PC-9 (cell line): ENCODE results near the gene FAM53A. TPM values are rescaled to one million over a fixed set of nuclear protein-coding genes. Genes with fewer than 3 reads are reported as not detected.

Source experiments
- BruUV-seq: library from RNA; stranded (reverse); fragments of 400-500 nt; replicated peaks from 2 replicates; lab custom pipeline; 2021; lab: Mats Ljungman, UMichigan
- CTCF ChIA-PET: fragments of 300-600 bp; sonication (Branson Sonifier 250); formaldehyde crosslinking; loops from one replicate; lab custom pipeline; 2022; ENCODE audit warnings: antibody characterized with exemption; lab: Charles Lee
- POLR2A ChIA-PET: fragments of 300-600 bp; sonication (Branson Sonifier 250); formaldehyde crosslinking; loops from one replicate; lab custom pipeline; 2022; ENCODE audit warnings: antibody characterized with exemption; ENCODE audit not compliant: unreplicated experiment; lab: Charles Lee
- DNase-seq, 2 experiments: peaks; one replicate each; pipeline versions ENCODE4 v3.0.0 to v3.0.0-alpha.2; 2015 to 2022; ENCODE audit warnings: mixed read lengths in 1 of 2
- H2AFZ ChIP-seq: fragments of 200-600 bp; sonication (generic); 2 replicates; pipeline ENCODE4 v1.8.1; 2017; ENCODE audit warnings: antibody characterized with exemption
- H3F3A ChIP-seq: fragments of 200-600 bp; sonication (generic); 2 replicates; pipeline ENCODE4 v1.8.1; 2017; ENCODE audit warnings: antibody characterized with exemption, mild to moderate bottlenecking, low read depth; ENCODE audit not compliant: insufficient read depth
- H3K27ac ChIP-seq: fragments of 200-600 bp; sonication (generic); 2 replicates; pipeline ENCODE4 v1.6.1; 2016; ENCODE audit warnings: mixed run types
- H3K27me3 ChIP-seq: fragments of 200-600 bp; sonication (generic); 2 replicates; pipeline ENCODE4 v1.6.1; 2016; ENCODE audit warnings: low read depth, mixed run types; ENCODE audit not compliant: insufficient read depth
- H3K36me3 ChIP-seq: fragments of 200-600 bp; sonication (generic); 2 replicates; pipeline ENCODE4 v1.6.1; 2016; ENCODE audit warnings: low read depth, mixed run types
- H3K4me1 ChIP-seq: fragments of 200-600 bp; sonication (generic); replicated peaks from 2 replicates; pipeline ENCODE4 v1.6.1; 2016; ENCODE audit warnings: mixed run types; ENCODE audit not compliant: insufficient read depth
- H3K4me2 ChIP-seq: fragments of 200-600 bp; sonication (generic); 2 replicates; pipeline ENCODE4 v1.6.1; 2017; ENCODE audit warnings: mixed run types
- H3K4me3 ChIP-seq: fragments of 200-600 bp; sonication (generic); 2 replicates; pipeline ENCODE4 v1.6.1; 2016; ENCODE audit warnings: mixed run types
- H3K79me2 ChIP-seq: fragments of 200-600 bp; sonication (generic); 2 replicates; pipeline ENCODE4 v1.6.1; 2017; ENCODE audit warnings: low read depth, mixed run types
- H3K9me2 ChIP-seq: fragments of 200-600 bp; sonication (generic); 2 replicates; pipeline ENCODE4 v1.8.1; 2017; ENCODE audit warnings: mild to moderate bottlenecking; ENCODE audit not compliant: insufficient read depth
- H3K9me3 ChIP-seq: fragments of 200-600 bp; sonication (generic); 2 replicates; pipeline ENCODE4 v1.8.1; 2016; ENCODE audit warnings: low read depth; ENCODE audit not compliant: insufficient read depth
- H4K20me1 ChIP-seq: fragments of 200-600 bp; sonication (generic); 2 replicates; pipeline ENCODE4 v1.8.1; 2017; ENCODE audit not compliant: insufficient read depth
- CTCF ChIP-seq: fragments of 200-600 bp; sonication (generic); conservative IDR thresholded peaks from 2 replicates; pipeline ENCODE4 v1.6.1; 2017; ENCODE audit warnings: mixed run types, antibody characterized with exemption, mild to moderate bottlenecking, moderate library complexity
- EZH2 ChIP-seq: fragments of 200-600 bp; sonication (generic); IDR thresholded peaks from 2 replicates; pipeline ENCODE4 v1.8.0; 2017; ENCODE audit warnings: antibody characterized with exemption, low read depth
- intact Hi-C: fragments of 100-400 bp; cut with micrococcal nuclease; formaldehyde crosslinking; loops from one replicate; pipeline ENCODE4 v1.10.0; 2022; ENCODE audit not compliant: unreplicated experiment
- total RNA-seq: library from RNA; stranded (reverse); gene quantifications from 2 replicates; pipeline ENCODE4 v1.2.3, GENCODE V29; 2021

Gene FAM53A
- total RNA-seq, 1 experiment from 2014 or later, result 4.0 TPM

GRCh38 chr4:1595789-1596325, 88.3 kb downstream of the FAM53A start:
- H3K9me2 ChIP-seq, result no peaks in the 10 kb centered on the region
- H3K79me2 ChIP-seq, result no peaks in the 10 kb centered on the region
- CTCF ChIA-PET, result no interaction called here
- no peak overlapping the region for H3K4me3 ChIP-seq
- H3K4me2 ChIP-seq, result no peak overlapping the region
- no peaks in the 10 kb centered on the region for H3K9me3 ChIP-seq
- no peaks in the 10 kb centered on the region for H4K20me1 ChIP-seq
- H3K27ac ChIP-seq, result no peak overlapping the region
- no peaks in the 10 kb centered on the region for H3K36me3 ChIP-seq
- no peak for DNase-seq
- TF ChIP-seq EZH2, result no peak
- TF ChIP-seq CTCF, result no peak
- H3K4me1 ChIP-seq, result no peaks in the 10 kb centered on the region
- peaks cover 50% of the 10 kb centered on the region for H3K27me3 ChIP-seq
- H3F3A ChIP-seq, result no peaks in the 10 kb centered on the region
- H2AFZ ChIP-seq, result no peak overlapping the region
- POLR2A ChIA-PET, result no interaction called here
- intact Hi-C loops, result no loop called here
- BruUV-seq, result no TSS peak

GRCh38 chr4:1594871-1595788, 89.0 kb downstream of the FAM53A start:
- Histone ChIP-seq H3K79me2 (no peaks in the 10 kb centered on the region), H3K27me3 (peaks cover 55% of the 10 kb centered on the region), H3F3A (no peaks in the 10 kb centered on the region), H2AFZ (no peak overlapping the region), H3K4me2 (no peak overlapping the region), H4K20me1 (no peaks in the 10 kb centered on the region), H3K9me3 (no peaks in the 10 kb centered on the region), H3K4me3 (no peak overlapping the region), H3K27ac (no peak overlapping the region), H3K9me2 (no peaks in the 10 kb centered on the region), H3K4me1 (no peaks in the 10 kb centered on the region), H3K36me3 (no peaks in the 10 kb centered on the region)
- DNase-seq, result no peak
- intact Hi-C loops, result no loop called here
- CTCF ChIA-PET, result no interaction called here
- POLR2A ChIA-PET, result no interaction called here
- TF ChIP-seq CTCF, result no peak
- no peak for TF ChIP-seq EZH2
- no TSS peak for BruUV-seq

DNA sequence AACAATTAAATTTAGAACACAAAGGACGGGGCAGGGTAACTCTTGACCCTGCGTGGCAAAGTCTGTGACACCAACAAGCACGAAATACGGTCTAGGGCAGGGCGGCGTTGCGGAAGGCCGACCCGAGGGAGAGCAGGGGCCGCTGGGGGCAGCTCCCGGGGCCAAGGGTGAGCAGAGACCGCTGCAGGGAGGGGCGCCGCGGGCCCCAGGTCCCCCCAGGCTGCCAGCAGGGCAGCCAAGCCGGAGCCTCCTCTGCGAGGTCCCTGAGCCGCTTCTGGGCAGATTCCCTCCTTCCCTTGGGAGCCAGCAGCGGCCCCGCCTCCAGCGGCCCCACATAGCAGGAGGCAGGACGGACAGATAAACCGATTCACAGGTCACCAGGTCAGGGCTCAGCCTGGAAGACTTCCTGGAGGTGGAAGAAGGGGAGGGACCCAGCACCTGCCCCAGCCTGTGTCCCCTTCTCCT, 90.2 kb downstream of the FAM53A start:
- no peak overlapping the region for H3K4me2 ChIP-seq
- H3K4me1 ChIP-seq, result no peaks in the 10 kb centered on the region
- H3K27me3 ChIP-seq, result peaks cover 67% of the 10 kb centered on the region
- H3K9me2 ChIP-seq, result no peaks in the 10 kb centered on the region
- BruUV-seq, result no TSS peak
- H4K20me1 ChIP-seq, result no peaks in the 10 kb centered on the region
- H3K36me3 ChIP-seq, result no peaks in the 10 kb centered on the region
- CTCF ChIA-PET, result no interaction called here
- no peak overlapping the region for H2AFZ ChIP-seq
- TF ChIP-seq EZH2, result no peak
- no peak for TF ChIP-seq CTCF
- DNase-seq, result no peak
- no peaks in the 10 kb centered on the region for H3K79me2 ChIP-seq
- intact Hi-C loops, result no loop called here
- POLR2A ChIA-PET, result no interaction called here
- H3K9me3 ChIP-seq, result no peaks in the 10 kb centered on the region
- no peak overlapping the region for H3K4me3 ChIP-seq
- H3K27ac ChIP-seq, result no peak overlapping the region
- H3F3A ChIP-seq, result no peaks in the 10 kb centered on the region
